Panc1 (cell line): ENCODE results near the gene PRDX4. TPM values are rescaled to one million over a fixed set of nuclear protein-coding genes. Genes with fewer than 3 reads are reported as not detected.
"Not testable (repeated sequence)": the region's sequence is repeated elsewhere in the genome, so short reads cannot be mapped to it uniquely, and the experiment has no call there.

Experiments used
- ATAC-seq: fragments of 200-7000 bp; cut with Tn5 transposase; 2 replicates; pipeline ENCODE4 v1.9.1; 2020; ENCODE audit warnings: mild to moderate bottlenecking, moderate library complexity
- BruUV-seq: library from RNA; stranded (reverse); fragments of 400-500 nt; replicated peaks from 2 replicates; lab custom pipeline; 2021; lab: Mats Ljungman, UMichigan
- CTCF ChIA-PET: fragments of 300-600 bp; sonication (Branson Sonifier 250); formaldehyde crosslinking; loops from one replicate; lab custom pipeline; 2022; ENCODE audit warnings: antibody characterized with exemption; lab: Charles Lee
- POLR2A ChIA-PET: fragments of 300-600 bp; sonication (Branson Sonifier 250); formaldehyde crosslinking; loops from one replicate; lab custom pipeline; 2022; ENCODE audit warnings: antibody characterized with exemption; lab: Charles Lee
- DNase-seq: peaks from one replicate; pipeline ENCODE4 v3.0.0-alpha.2; 2010; ENCODE audit warnings: low read depth, low spot score
- H3K27ac ChIP-seq: 2 replicates; pipeline ENCODE4 v1.5.1; 2011; ENCODE audit warnings: mild to moderate bottlenecking, low read length, inconsistent platforms
- H3K27me3 ChIP-seq: fragments of 200-500 bp; sonication (Bioruptor generic); 2 replicates; pipeline ENCODE4 v1.6.0; 2014; ENCODE audit warnings: low read length, inconsistent platforms; ENCODE audit not compliant: control insufficient read depth, insufficient read depth
- H3K36me3 ChIP-seq: fragments of 200-500 bp; sonication (Bioruptor generic); 2 replicates; pipeline ENCODE4 v1.5.1; 2014; ENCODE audit warnings: inconsistent platforms, mild to moderate bottlenecking, low read length, moderate library complexity; ENCODE audit not compliant: control insufficient read depth, insufficient read depth
- H3K4me1 ChIP-seq: 2 replicates; pipeline ENCODE4 v1.5.1; 2011; ENCODE audit warnings: inconsistent platforms, mild to moderate bottlenecking, low read length, moderate library complexity; ENCODE audit not compliant: control insufficient read depth, insufficient read depth
- H3K4me3 ChIP-seq, 2 experiments: 2 replicates each; pipeline ENCODE4 v1.5.1; 2011 to 2012; ENCODE audit warnings: low read depth in 2 of 2, low read length in 2 of 2, mild to moderate bottlenecking in 2 of 2, inconsistent platforms in 1 of 2, moderate library complexity in 1 of 2
- H3K9me3 ChIP-seq: fragments of 200-500 bp; sonication (Bioruptor generic); 2 replicates; pipeline ENCODE4 v1.5.1; 2014; ENCODE audit warnings: low read depth, mild to moderate bottlenecking, inconsistent platforms, low read length, moderate library complexity; ENCODE audit not compliant: control insufficient read depth, insufficient read depth
- POLR2AphosphoS5 ChIP-seq: IDR thresholded peaks from 2 replicates; pipeline ENCODE4 v1.6.1; 2012; ENCODE audit warnings: mild to moderate bottlenecking, low read depth, low read length, moderate library complexity
- SIN3A ChIP-seq: IDR thresholded peaks from 2 replicates; pipeline ENCODE4 v1.6.1; 2012; ENCODE audit warnings: low read depth, mild to moderate bottlenecking, low read length, moderate library complexity, borderline replicate concordance; ENCODE audit not compliant: insufficient read depth
- TCF7L2 ChIP-seq: IDR thresholded peaks from 2 replicates; pipeline ENCODE4 v1.6.1; 2011; ENCODE audit warnings: mild to moderate bottlenecking, low read depth, low read length, inconsistent platforms
- in situ Hi-C: cut with HindIII; loops from 2 replicates; pipeline ENCODE4 v1.10.0; 2016; ENCODE audit warnings: low sequenced_read_pairs, low pct_unique_long_range_greater_than_20kb
- intact Hi-C: fragments of 100-400 bp; cut with micrococcal nuclease; formaldehyde crosslinking; loops from one replicate; pipeline ENCODE4 v1.10.0; 2022; ENCODE audit not compliant: unreplicated experiment
- total RNA-seq: library from RNA; stranded (reverse); gene quantifications from one replicate; pipeline ENCODE4 v1.2.1, GENCODE V29; 2021; ENCODE audit not compliant: unreplicated experiment
- TF ChIP-seq, protein P1 (sequence below): fragments of 450-650 bp; IDR thresholded peaks from 2 replicates; pipeline ENCODE4 v1.5.1; 2017; ENCODE audit warnings: mild to moderate bottlenecking
- TF ChIP-seq, protein P2 (sequence below), 2 experiments: IDR thresholded peaks; 2 replicates each; pipeline ENCODE4 v1.6.1; 2011 to 2012; ENCODE audit warnings: low read depth in 2 of 2, control low read depth in 1 of 2, low read length in 1 of 2, mild to moderate bottlenecking in 1 of 2, moderate library complexity in 1 of 2; ENCODE audit not compliant: insufficient read depth in 1 of 2

PRDX4 gene
- total RNA-seq, 1 experiment from 2014 or later: 106 TPM

DNA sequence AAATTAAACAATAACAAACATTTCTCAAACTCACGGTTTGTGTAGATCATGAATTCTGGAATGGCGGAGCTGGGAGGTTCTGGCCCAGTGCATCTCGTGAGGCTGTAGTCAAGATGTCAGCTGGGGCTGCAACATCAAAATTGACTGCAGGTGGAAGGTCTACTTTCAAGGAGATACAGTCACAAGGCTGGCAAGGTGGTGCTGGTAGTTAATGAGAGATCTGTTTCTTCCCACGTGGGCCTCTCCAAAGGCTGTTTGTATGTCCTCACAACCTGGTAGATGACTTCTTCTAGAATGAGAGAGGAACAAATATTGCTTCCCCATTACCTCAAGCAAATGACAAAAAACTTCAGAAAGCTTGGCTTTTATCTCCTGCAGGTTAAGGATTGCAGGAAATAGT is 8.0 kb upstream of the PRDX4 start:
- POLR2A ChIA-PET: no interaction called here
- TF ChIP-seq, protein P1, sequence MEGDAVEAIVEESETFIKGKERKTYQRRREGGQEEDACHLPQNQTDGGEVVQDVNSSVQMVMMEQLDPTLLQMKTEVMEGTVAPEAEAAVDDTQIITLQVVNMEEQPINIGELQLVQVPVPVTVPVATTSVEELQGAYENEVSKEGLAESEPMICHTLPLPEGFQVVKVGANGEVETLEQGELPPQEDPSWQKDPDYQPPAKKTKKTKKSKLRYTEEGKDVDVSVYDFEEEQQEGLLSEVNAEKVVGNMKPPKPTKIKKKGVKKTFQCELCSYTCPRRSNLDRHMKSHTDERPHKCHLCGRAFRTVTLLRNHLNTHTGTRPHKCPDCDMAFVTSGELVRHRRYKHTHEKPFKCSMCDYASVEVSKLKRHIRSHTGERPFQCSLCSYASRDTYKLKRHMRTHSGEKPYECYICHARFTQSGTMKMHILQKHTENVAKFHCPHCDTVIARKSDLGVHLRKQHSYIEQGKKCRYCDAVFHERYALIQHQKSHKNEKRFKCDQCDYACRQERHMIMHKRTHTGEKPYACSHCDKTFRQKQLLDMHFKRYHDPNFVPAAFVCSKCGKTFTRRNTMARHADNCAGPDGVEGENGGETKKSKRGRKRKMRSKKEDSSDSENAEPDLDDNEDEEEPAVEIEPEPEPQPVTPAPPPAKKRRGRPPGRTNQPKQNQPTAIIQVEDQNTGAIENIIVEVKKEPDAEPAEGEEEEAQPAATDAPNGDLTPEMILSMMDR: no peak
- TF ChIP-seq SIN3A: no peak
- no peak for TF ChIP-seq POLR2AphosphoS5
- TF ChIP-seq, protein P2, sequence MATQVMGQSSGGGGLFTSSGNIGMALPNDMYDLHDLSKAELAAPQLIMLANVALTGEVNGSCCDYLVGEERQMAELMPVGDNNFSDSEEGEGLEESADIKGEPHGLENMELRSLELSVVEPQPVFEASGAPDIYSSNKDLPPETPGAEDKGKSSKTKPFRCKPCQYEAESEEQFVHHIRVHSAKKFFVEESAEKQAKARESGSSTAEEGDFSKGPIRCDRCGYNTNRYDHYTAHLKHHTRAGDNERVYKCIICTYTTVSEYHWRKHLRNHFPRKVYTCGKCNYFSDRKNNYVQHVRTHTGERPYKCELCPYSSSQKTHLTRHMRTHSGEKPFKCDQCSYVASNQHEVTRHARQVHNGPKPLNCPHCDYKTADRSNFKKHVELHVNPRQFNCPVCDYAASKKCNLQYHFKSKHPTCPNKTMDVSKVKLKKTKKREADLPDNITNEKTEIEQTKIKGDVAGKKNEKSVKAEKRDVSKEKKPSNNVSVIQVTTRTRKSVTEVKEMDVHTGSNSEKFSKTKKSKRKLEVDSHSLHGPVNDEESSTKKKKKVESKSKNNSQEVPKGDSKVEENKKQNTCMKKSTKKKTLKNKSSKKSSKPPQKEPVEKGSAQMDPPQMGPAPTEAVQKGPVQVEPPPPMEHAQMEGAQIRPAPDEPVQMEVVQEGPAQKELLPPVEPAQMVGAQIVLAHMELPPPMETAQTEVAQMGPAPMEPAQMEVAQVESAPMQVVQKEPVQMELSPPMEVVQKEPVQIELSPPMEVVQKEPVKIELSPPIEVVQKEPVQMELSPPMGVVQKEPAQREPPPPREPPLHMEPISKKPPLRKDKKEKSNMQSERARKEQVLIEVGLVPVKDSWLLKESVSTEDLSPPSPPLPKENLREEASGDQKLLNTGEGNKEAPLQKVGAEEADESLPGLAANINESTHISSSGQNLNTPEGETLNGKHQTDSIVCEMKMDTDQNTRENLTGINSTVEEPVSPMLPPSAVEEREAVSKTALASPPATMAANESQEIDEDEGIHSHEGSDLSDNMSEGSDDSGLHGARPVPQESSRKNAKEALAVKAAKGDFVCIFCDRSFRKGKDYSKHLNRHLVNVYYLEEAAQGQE (IDR thresholded peaks at IDR 0.05; ENCODE audit: insufficient read depth in 1 of 2, low read depth in 2 of 2, low read length in 1 of 2): no peak
- TF ChIP-seq TCF7L2: no peak
- Histone ChIP-seq H3K27ac (no peak overlapping the region), H3K36me3 (no peaks in the 10 kb centered on the region), H3K27me3 (no peaks in the 10 kb centered on the region), H3K4me1 (no peaks in the 10 kb centered on the region), H3K4me3 (no peak overlapping the region), H3K9me3 (no peaks in the 10 kb centered on the region)
- intact Hi-C loops (no loop called here), in situ Hi-C loops (no loop called here)
- ATAC-seq: no peak
- CTCF ChIA-PET: no interaction called here
- BruUV-seq: no TSS peak
- no peak for DNase-seq

DNA sequence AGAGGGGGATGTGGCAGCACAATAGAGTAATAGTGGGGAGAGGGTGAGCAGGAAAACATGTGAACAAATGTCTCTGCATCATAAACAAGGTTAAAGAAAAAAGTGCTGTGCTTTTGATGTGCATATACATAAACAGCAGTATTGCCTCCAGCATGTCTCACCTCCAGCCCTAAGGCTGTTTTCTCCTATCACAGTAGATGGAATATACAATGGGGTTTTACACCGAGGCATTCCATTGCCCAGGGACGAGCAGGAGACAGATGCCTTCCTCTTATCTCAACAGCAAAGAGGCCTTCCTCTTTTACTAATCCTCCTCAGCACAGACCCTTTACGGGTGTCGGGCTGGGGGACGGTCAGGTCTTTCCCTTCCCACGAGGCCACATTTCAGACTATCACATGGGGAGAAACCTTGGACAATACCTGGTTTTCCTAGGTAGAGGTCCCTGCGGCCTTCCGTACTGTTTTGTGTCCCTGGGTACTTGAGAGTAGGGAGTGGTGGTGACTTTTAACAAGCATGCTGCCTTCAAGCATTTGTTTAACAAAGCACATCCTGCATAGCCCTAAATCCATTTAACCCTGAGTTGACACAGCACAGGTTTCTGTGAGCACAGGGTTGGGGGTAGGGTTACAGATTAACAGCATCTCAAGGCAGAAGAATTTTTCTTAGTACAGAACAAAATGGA is 7.1 kb upstream of the PRDX4 start:
- H3K9me3 ChIP-seq, ATAC-seq, in situ Hi-C loops, H3K27me3 ChIP-seq, CTCF ChIA-PET, H3K4me1 ChIP-seq, H3K36me3 ChIP-seq, intact Hi-C loops, POLR2A ChIA-PET, H3K27ac ChIP-seq, H3K4me3 ChIP-seq, DNase-seq, BruUV-seq: not testable (repeated sequence)

DNA sequence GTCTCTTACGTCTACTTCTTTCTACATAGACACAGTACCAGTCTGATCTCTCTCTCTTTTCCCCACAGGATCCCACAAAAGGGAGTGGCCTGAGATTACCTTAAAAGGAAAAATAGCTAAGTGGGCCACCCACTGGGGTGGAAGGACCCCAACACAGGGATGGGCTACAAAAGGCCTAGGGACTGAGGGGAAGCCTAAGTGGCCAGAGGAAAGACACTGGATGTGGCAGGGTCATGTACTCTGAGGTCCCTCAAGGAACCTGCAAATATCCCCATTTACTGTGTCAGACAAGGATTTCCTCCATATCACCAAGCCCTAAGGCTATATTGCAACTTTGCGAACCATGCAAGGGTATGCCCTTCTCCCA is 6.5 kb upstream of the PRDX4 start:
- ChIA-PET POLR2A (no interaction called here), CTCF (no interaction called here)
- Histone ChIP-seq H3K27ac (no peak overlapping the region), H3K36me3 (no peaks in the 10 kb centered on the region), H3K9me3 (no peaks in the 10 kb centered on the region), H3K27me3 (no peaks in the 10 kb centered on the region), H3K4me1 (no peaks in the 10 kb centered on the region), H3K4me3 (no peak overlapping the region)
- DNase-seq (no peak), ATAC-seq (no peak)
- TF ChIP-seq SIN3A: no peak
- TF ChIP-seq TCF7L2: no peak
- TF ChIP-seq, protein P1: no peak
- no peak for TF ChIP-seq POLR2AphosphoS5
- TF ChIP-seq, protein P2 (IDR thresholded peaks at IDR 0.05; ENCODE audit: insufficient read depth in 1 of 2, low read depth in 2 of 2, low read length in 1 of 2): no peak
- intact Hi-C loops: no loop called here
- in situ Hi-C loops: no loop called here
- no TSS peak for BruUV-seq
